Measurements from ENCODE around the gene PLD3.
"Not testable (repeated sequence)": the region's sequence is repeated elsewhere in the genome, so short reads cannot be mapped to it uniquely, and the experiment has no call there.

The PLD3 gene

DNA sequence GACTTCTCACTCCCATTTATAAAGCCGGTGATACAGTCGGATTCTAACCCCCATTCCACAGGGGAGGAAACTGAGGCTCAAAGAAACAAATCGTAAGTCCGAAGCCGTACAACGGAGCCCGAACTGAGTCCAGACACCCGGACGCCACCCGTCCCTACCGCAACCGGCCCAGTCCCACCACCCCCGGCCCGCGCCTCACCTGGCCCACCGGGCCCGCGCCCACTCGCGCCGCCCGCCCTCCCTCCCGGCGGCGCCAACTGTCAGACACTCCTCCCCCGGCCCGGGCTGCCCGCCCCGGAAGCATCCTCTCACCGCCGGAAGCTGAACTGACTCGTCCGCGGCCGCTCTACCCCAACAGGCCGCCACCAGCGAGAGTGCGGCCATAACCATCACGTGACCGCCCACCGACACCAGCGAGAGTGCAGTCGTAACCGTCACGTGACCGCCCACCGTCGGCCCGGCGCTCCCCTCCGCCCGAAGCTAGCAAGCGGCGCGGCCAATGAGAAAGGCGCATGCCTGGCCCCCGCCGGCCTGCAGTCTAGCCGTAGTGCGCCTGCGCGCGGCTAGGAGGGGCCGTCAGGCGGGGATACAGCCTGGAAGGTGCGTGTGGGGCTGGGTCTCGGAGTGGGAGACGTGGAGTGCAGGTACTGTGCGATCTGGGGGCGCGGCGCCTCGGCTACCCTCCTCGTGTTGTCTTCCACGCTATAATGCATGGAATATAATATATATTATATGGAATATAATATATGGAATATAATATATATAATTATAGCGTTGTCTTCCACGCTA, at the start of gene PLD3, which contains the start of gene C19orf47:
Gene PLD3 (plus strand): TSS at position 571 of the 789 bp plus-strand sequence. CDS start 17,789 bp downstream, outside the sequence.
Gene C19orf47 (minus strand): TSS at position 273 of the 789 bp plus-strand sequence. CDS start 6,540 bp downstream, outside the sequence.
- peak; percentile 96 to 99 for DNase-seq

GRCh38 chr19:40300668-40301067, 47.8 kb upstream of the PLD3 start:
- DNase-seq = no peak

- no peak for DNase-seq
Measured at GRCh38 chr19:40302224-40303011, 46.1 kb upstream of the PLD3 start.

DNA sequence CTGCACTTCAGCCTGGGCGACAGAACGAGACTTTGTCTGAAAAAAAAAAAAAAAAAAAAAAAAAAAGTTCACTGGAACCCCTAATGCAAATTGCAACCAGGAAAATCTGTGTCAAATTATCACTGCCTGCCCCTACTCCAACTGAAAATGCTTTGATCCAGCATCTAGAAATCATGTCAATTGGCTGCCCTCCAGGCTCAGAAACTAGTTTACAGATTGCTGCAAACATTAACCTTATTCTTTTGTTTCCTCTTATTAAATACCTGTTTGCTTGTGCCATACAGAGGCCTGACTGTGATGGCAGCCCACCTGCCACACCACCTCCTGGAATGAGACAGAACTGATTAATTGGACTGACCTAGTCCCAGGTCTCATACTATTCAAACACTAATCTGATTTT, 44.7 kb upstream of the PLD3 start:
- no peak for DNase-seq

DNA sequence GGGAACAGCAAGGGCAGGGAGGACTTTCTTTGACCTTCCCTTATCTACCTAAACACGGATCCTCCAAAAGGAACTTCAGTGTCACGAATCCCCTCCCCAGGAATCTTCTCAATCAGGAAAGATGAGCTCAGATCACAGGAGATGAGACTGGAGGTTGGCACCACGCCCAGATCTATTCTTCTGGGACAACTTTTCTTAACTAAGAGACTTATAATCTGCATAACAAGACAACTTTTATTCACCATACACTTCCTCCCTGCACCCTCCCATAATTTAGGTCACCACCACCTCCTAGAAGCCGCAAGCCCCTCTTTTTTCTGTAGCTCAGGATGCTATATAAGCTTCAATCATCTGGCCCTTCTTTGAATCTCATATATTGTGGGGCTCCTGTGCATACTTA, 44.2 kb upstream of the PLD3 start:
- no peak for DNase-seq

GRCh38 chr19:40305403-40305802, 43.1 kb upstream of the PLD3 start:
- peak; percentile 73 to 77 for DNase-seq

GRCh38 chr19:40309666-40310065, 38.8 kb upstream of the PLD3 start:
- DNase-seq = no peak

DNA sequence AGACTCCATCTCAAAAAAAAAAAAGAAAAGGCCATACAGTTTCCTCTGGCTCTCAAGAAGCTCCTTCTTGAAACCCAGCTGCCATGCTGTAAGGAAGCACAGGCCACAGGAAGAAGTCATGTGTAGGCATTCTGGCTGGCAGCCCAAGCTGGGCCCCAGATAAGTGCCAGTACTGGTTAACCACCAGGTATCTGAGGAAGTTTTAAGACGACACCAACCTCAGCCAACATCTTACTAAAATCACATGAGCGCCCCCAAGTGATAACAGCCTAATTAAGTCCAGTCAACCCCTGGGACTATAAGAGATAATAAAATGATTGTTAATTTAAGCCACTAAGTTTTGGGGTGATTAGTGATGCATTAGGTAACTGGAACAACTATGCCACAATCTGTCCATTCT, 36.0 kb upstream of the PLD3 start:
- DNase-seq = no peak

- DNase-seq = no peak
Measured at GRCh38 chr19:40313229-40313983, 35.1 kb upstream of the PLD3 start.

- DNase-seq = no peak
Measured at GRCh38 chr19:40314656-40315055, 33.8 kb upstream of the PLD3 start.

- DNase-seq = no peak
Measured at GRCh38 chr19:40315812-40316470, 32.6 kb upstream of the PLD3 start.

- DNase-seq = no peak
Measured at GRCh38 chr19:40317338-40317737, 31.2 kb upstream of the PLD3 start.

GRCh38 chr19:40320558-40320935, 27.9 kb upstream of the PLD3 start:
- no peak for DNase-seq

- no peak for DNase-seq
Measured at GRCh38 chr19:40321076-40321475, 27.4 kb upstream of the PLD3 start.

DNA sequence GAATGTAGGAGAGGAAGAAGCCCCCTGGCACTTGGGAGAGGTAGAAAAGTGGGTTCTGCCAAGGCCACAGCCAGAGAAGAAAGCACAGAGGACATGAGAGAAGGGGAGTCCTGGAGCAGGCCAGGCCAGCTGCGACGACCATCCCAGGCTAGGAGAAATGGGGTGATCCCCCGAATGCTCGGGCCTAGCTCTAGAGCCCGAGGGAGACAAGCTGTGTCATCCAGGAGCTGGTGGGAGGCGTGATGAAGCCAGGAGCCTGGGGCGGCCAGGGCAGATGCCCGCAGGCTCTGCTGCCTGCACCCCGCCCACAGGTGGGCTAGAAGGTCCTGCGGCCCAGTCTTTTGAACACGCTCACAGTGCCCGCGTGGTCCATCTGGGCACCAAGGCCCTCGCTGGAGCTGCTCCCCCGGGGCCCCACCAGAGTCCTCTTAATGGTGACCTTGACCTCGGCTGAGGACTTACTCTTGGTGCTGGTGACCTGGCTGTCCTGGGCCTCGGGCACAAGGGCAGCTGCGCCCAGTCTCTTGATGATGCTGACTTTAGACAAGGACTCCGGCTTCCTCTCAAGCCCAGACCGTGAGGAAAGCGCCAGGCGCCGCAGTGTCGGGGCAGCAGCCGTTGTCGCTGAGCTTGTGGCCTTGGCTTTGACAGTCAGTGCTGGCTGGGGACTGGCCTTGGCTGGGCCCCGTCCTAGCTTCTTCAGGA, 26.8 kb upstream of the PLD3 start:
- DNase-seq = no peak

GRCh38 chr19:40322271-40322610, 26.3 kb upstream of the PLD3 start:
- no peak for DNase-seq

GRCh38 chr19:40322951-40323615, 25.4 kb upstream of the PLD3 start:
- no peak for DNase-seq

- DNase-seq = no peak
Measured at GRCh38 chr19:40323705-40324104, 24.8 kb upstream of the PLD3 start.

GRCh38 chr19:40326201-40326600, 22.3 kb upstream of the PLD3 start:
- no peak for DNase-seq

- DNase-seq = no peak
Measured at GRCh38 chr19:40331052-40331451, 17.4 kb upstream of the PLD3 start.

- DNase-seq = no peak
Measured at GRCh38 chr19:40332669-40333068, 15.8 kb upstream of the PLD3 start.

DNA sequence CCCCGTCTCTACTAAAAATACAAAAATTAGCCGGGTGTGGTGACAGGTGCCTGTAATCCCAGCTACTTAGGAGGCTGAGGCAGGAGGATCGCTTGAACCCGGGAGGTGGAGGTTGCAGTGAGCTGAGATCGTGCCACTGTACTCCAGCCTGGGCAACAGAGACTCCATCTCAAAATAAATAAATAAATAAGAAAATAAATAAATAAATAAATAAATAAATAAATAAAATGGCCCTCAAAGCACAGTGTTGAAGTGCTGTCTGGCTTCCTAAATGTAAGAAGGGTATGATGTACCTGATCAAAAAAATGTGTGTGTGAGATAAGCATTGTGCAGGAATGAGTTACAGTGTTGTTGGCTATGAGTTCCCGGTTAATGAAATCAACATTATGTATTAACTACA, 15.4 kb upstream of the PLD3 start:
- not testable (repeated sequence) for DNase-seq
